Prostate gland (tissue), 2 donors: ENCODE results near the gene MMP17. TPM values are rescaled to one million over a fixed set of nuclear protein-coding genes. Genes with fewer than 3 reads are reported as not detected.
"Not testable (repeated sequence)": the region's sequence is repeated elsewhere in the genome, so short reads cannot be mapped to it uniquely, and the experiment has no call there.

Source experiments
- DNase-seq: peaks from one replicate; pipeline ENCODE4 v3.0.0-alpha.2; 2019; ENCODE audit warnings: low spot score
- H3K27ac ChIP-seq, 2 donors: fragments of 200-600 bp; sonication (generic); 2 replicates each; pipeline ENCODE4 v1.5.1; 2017 to 2019
- H3K27me3 ChIP-seq: fragments of 200-600 bp; sonication (generic); replicated peaks from 2 replicates; pipeline ENCODE4 v1.5.1; 2019; ENCODE audit not compliant: insufficient read depth
- H3K36me3 ChIP-seq, 2 donors: fragments of 200-600 bp; sonication (generic); 1 replicate in 1 of 2; 2 replicates in 1 of 2; pipeline versions ENCODE4 v1.5.1 to v1.8.1; 2017 to 2019
- H3K4me1 ChIP-seq: fragments of 200-600 bp; sonication (generic); replicated peaks from 2 replicates; pipeline ENCODE4 v1.5.1; 2019
- H3K4me3 ChIP-seq, 2 donors: fragments of 200-600 bp; sonication (generic); 2 replicates each; pipeline ENCODE4 v1.5.1; 2017 to 2019
- H3K9me3 ChIP-seq: fragments of 200-600 bp; sonication (generic); 2 replicates; pipeline ENCODE4 v1.5.1; 2017
- CTCF ChIP-seq, 4 experiments: fragments of 200-600 bp in 2 of 4; fragments of 450-650 bp in 2 of 4; sonication (generic) in 2 of 4; IDR thresholded peaks; 1 replicate in 3 of 4; 2 replicates in 1 of 4; pipeline ENCODE4 v1.5.1; 2016 to 2019; ENCODE audit warnings: antibody characterized with exemption in 4 of 4, mild to moderate bottlenecking in 2 of 4, moderate library complexity in 2 of 4
- POLR2A ChIP-seq: fragments of 450-650 bp; IDR thresholded peaks from one replicate; pipeline ENCODE4 v1.6.1; 2016; ENCODE audit warnings: antibody characterized with exemption, mild to moderate bottlenecking
- POLR2AphosphoS5 ChIP-seq: sonication (generic); formaldehyde crosslinking; IDR thresholded peaks from one replicate; pipeline ENCODE4 v1.6.1; 2017; ENCODE audit warnings: antibody characterized with exemption
- WGBS: methylation state at CpG from one replicate; pipeline ENCODE4 v1.1.5; 2018; 5-methylcytosine and 5-hydroxymethylcytosine counted together
- intact Hi-C: fragments of 100-400 bp; cut with DNase I; formaldehyde crosslinking; loops from one replicate; pipeline ENCODE4 v1.14.2; 2022
- total RNA-seq, 2 donors: library from RNA; depleted of rRNA; stranded (reverse); fragments of >200 nt; gene quantifications; one replicate each; pipeline ENCODE4 v1.1.0, GENCODE V29; 2016

MMP17 gene
- total RNA-seq, 2 donors from 2014 or later = 1.1 to 35.7 TPM

- no peaks in the 10 kb centered on the region for H3K9me3 ChIP-seq
- H3K27ac ChIP-seq = no peak overlapping the region
- H3K36me3 ChIP-seq = no peaks in the 10 kb centered on the region
- intact Hi-C loops = no loop called here
- TF ChIP-seq CTCF (IDR thresholded peaks at IDR 0.05) (no peak), POLR2A (no peak), POLR2AphosphoS5 (no peak)
- no peak for DNase-seq
- no peaks in the 10 kb centered on the region for H3K27me3 ChIP-seq
- 93% methylated on average over 7 of the region's 7 CpGs for WGBS
- H3K4me3 ChIP-seq = no peak overlapping the region
- H3K4me1 ChIP-seq = no peaks in the 10 kb centered on the region
These were observed 57.4 kb downstream of the MMP17 start for GRCh38 chr12:131885543-131886057.

GRCh38 chr12:131891722-131892121 is 63.5 kb downstream of the MMP17 start:
- H3K4me1 ChIP-seq, DNase-seq, H3K27ac ChIP-seq, intact Hi-C loops, H3K4me3 ChIP-seq, H3K27me3 ChIP-seq, H3K9me3 ChIP-seq, H3K36me3 ChIP-seq: not testable (repeated sequence)
- 82% methylated on average over 8 of the region's 8 CpGs for WGBS

GRCh38 chr12:131892711-131893604 is 64.8 kb downstream of the MMP17 start:
- no peak for DNase-seq
- Histone ChIP-seq H3K4me1 (no peaks in the 10 kb centered on the region), H3K9me3 (no peaks in the 10 kb centered on the region), H3K27ac (no peak overlapping the region), H3K36me3 (no peaks in the 10 kb centered on the region), H3K27me3 (no peaks in the 10 kb centered on the region), H3K4me3 (no peak overlapping the region)
- intact Hi-C loops = no loop called here
- WGBS = 77% methylated on average over 26 of the region's 26 CpGs
- TF ChIP-seq POLR2AphosphoS5 = no peak
- TF ChIP-seq CTCF (IDR thresholded peaks at IDR 0.05) = no peak
- TF ChIP-seq POLR2A = no peak

GRCh38 chr12:131893605-131894312 is 65.6 kb downstream of the MMP17 start:
- peak overlapping the region; percentile 99 to 100 for H3K27ac ChIP-seq
- TF ChIP-seq POLR2A (no peak), CTCF (IDR thresholded peaks at IDR 0.05) (no peak), POLR2AphosphoS5 (no peak)
- no peaks in the 10 kb centered on the region for H3K36me3 ChIP-seq
- H3K9me3 ChIP-seq = no peaks in the 10 kb centered on the region
- no peaks in the 10 kb centered on the region for H3K27me3 ChIP-seq
- whole genome bisulfite sequencing = 29% methylated on average over 18 of the region's 19 CpGs
- no peak for DNase-seq
- intact Hi-C loops = loop anchor here (1.0 kb wide), 1 partner anchor 36 kb away; the partner anchor contains the start of gene PUS1
- H3K4me1 ChIP-seq = no peaks in the 10 kb centered on the region
- H3K4me3 ChIP-seq = peak overlapping the region; percentile 62 to 78

- H3K4me1 ChIP-seq = no peaks in the 10 kb centered on the region
These were observed 66.2 kb downstream of the MMP17 start, which contains the start of gene ULK1 for GRCh38 chr12:131894313-131894860. ULK1 (plus strand) TSS chr12:131894622; CDS start chr12:131895002, 380 bp downstream.

More at GRCh38 chr12:131894313-131894860, 66.2 kb downstream of the MMP17 start, which contains the start of gene ULK1:
- DNase-seq = peak; percentile 89
- Histone ChIP-seq H3K27me3 (no peaks in the 10 kb centered on the region), H3K9me3 (no peaks in the 10 kb centered on the region), H3K36me3 (no peaks in the 10 kb centered on the region), H3K27ac (peak within 1 kb of the TSS; percentile 99 to 100), H3K4me3 (peak within 1 kb of the TSS; percentile 62 to 78)
- intact Hi-C loops = loop anchor here (1.0 kb wide), 1 partner anchor 35 kb away; the partner anchor contains the start of gene PUS1
- 0% methylated on average over 43 of the region's 64 CpGs for WGBS
- peak; percentile 97 for TF ChIP-seq POLR2A
- peak; percentile 84 for TF ChIP-seq POLR2AphosphoS5
- no peak for TF ChIP-seq CTCF (IDR thresholded peaks at IDR 0.05)
